Esophagus (tissue), 2 donors: Measurements from ENCODE around the gene DDX41. TPM values are rescaled to one million over a fixed set of nuclear protein-coding genes. Genes with fewer than 3 reads are reported as not detected.
A peak's percentile ranks its signal among the peaks of the same experiment; 100 is the strongest.

Source experiments
- H3K27ac ChIP-seq, 2 donors: one replicate each; pipeline ENCODE4 v1.5.1; 2013; ENCODE audit warnings: low read depth in 2 of 2, mild to moderate bottlenecking in 2 of 2, inconsistent platforms in 1 of 2, low read length in 1 of 2, moderate library complexity in 1 of 2
- H3K27me3 ChIP-seq, 2 donors: one replicate each; pipeline ENCODE4 v1.6.1; 2013; ENCODE audit warnings: low read length in 2 of 2, control low read depth in 1 of 2, mild to moderate bottlenecking in 1 of 2; ENCODE audit not compliant: insufficient read depth in 2 of 2, control insufficient read depth in 1 of 2
- H3K36me3 ChIP-seq, 2 donors: one replicate each; pipeline ENCODE4 v1.6.1; 2013; ENCODE audit warnings: low read length in 1 of 2; ENCODE audit not compliant: control insufficient read depth in 2 of 2, insufficient read depth in 2 of 2
- H3K4me1 ChIP-seq, 2 donors: one replicate each; pipeline ENCODE4 v1.6.1; 2013; ENCODE audit warnings: low read length in 1 of 2; ENCODE audit not compliant: control insufficient read depth in 2 of 2, insufficient read depth in 2 of 2
- H3K4me3 ChIP-seq, 2 donors: one replicate each; pipeline ENCODE4 v1.5.1; 2013; ENCODE audit warnings: low read length in 2 of 2, mild to moderate bottlenecking in 2 of 2, low read depth in 1 of 2, moderate library complexity in 1 of 2
- H3K9me3 ChIP-seq, 2 donors: one replicate each; pipeline ENCODE4 v1.6.1; 2013; ENCODE audit warnings: mild to moderate bottlenecking in 2 of 2, low read depth in 1 of 2, low read length in 1 of 2, moderate library complexity in 1 of 2; ENCODE audit not compliant: control insufficient read depth in 2 of 2, insufficient read depth in 1 of 2
- WGBS, 2 donors: extraction: QIAGEN DNeasy Blood & Tissue Kit; methylation state at CpG; one replicate each; pipeline ENCODE4 v1.1.7; 2013; 5-methylcytosine and 5-hydroxymethylcytosine counted together
- polyA plus RNA-seq, 2 donors: library from polyadenylated mRNA; stranded (reverse); fragments of 200-250 nt; gene quantifications; one replicate each; pipeline ENCODE4 v1.2.3, GENCODE V29; 2013
- donor health status: healthy with polysubstance abuse.
- donor health status: Bipolar disorder and iron deficiency.

The DDX41 gene
- polyA plus RNA-seq, 2 donors: 57.0 to 73.8 TPM

GRCh38 chr5:177553671-177554429, 37.1 kb upstream of the DDX41 start:
- 1% methylated on average over 36 to 72 of the region's 72 CpGs for WGBS, 2 donors
- Histone ChIP-seq H3K36me3 (peaks cover 0 to 5% of the 10 kb centered on the region in 2 donors), H3K4me1 (peaks cover 4 to 9% of the 10 kb centered on the region in 2 donors), H3K4me3 (peak overlapping the region; percentile 82 to 88), H3K27ac (peak overlapping the region; percentile 89 to 90), H3K9me3 (no peaks in the 10 kb centered on the region), H3K27me3 (no peaks in the 10 kb centered on the region)

DNA sequence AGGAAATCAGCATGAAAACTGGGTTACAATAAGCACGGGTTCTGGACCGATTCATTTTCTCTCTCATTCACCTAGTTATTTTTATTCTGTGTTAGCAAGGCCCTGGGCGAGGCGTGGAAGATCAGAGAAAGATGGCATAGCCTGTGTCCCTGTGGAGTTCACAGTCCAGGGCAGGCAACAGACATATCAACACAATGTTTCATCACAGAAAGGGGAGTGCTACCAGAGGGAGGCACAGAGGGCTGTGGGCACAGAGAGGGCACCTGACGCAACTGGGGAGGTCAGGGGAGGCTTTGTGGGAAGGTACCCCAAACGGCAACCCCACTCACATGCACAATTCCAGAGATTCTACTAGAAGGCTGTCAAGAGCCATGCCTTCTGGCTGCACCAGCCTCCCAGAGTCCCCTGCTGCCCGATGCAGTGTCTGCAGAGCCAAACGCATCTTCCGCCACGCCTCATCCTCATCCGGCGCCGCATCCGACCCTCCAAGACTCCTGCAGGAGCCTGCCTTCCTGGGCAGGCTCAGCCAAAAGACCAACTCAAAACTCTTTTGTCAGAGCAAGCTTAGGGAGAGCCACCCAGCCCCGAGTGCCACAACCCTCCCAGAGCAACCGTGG, 36.2 kb upstream of the DDX41 start:
- Histone ChIP-seq H3K27ac (peak overlapping the region; percentile 89 to 90), H3K4me1 (peaks cover 4 to 10% of the 10 kb centered on the region in 2 donors)

GRCh38 chr5:177550122-177550521, 33.4 kb upstream of the DDX41 start:
- Histone ChIP-seq H3K4me1 (peaks cover 4 to 13% of the 10 kb centered on the region in 2 donors), H3K4me3 (no peak overlapping the region), H3K27me3 (no peaks in the 10 kb centered on the region), H3K36me3 (peaks cover 0 to 5% of the 10 kb centered on the region in 2 donors), H3K9me3 (no peaks in the 10 kb centered on the region), H3K27ac (no peak overlapping the region)
- WGBS, 2 donors: 81 to 87% methylated on average over 1 of the region's 1 CpG

More for the DNA sequence above, 36.2 kb upstream of the DDX41 start:
- H3K4me3 ChIP-seq: peak overlapping the region; percentile 82 to 88
- no peaks in the 10 kb centered on the region for H3K27me3 ChIP-seq
- H3K36me3 ChIP-seq: peaks cover 0 to 5% of the 10 kb centered on the region in 2 donors
- 37 to 38% methylated on average over 16 of the region's 16 CpGs for WGBS, 2 donors
- H3K9me3 ChIP-seq: no peaks in the 10 kb centered on the region

- no peaks in the 10 kb centered on the region for H3K27me3 ChIP-seq
- 41 to 60% methylated on average over 1 of the region's 1 CpG for WGBS, 2 donors
- no peak overlapping the region for H3K27ac ChIP-seq
- no peak overlapping the region for H3K4me3 ChIP-seq
- H3K36me3 ChIP-seq: peaks cover 0 to 5% of the 10 kb centered on the region in 2 donors
- H3K4me1 ChIP-seq: peaks cover 4 to 10% of the 10 kb centered on the region in 2 donors
- no peaks in the 10 kb centered on the region for H3K9me3 ChIP-seq
Observed at GRCh38 chr5:177548495-177548894, 31.7 kb upstream of the DDX41 start.

- Histone ChIP-seq H3K36me3 (peaks cover 0 to 5% of the 10 kb centered on the region in 2 donors), H3K27me3 (no peaks in the 10 kb centered on the region), H3K4me3 (no peak overlapping the region), H3K4me1 (peaks cover 0 to 4% of the 10 kb centered on the region in 2 donors), H3K27ac (peak overlapping the region in 1 of 2 donors; percentile 44), H3K9me3 (no peaks in the 10 kb centered on the region)
- WGBS, 2 donors: 63% methylated on average over 3 of the region's 3 CpGs
Observed at GRCh38 chr5:177547736-177548135, 31.0 kb upstream of the DDX41 start.

GRCh38 chr5:177546258-177546741, 29.5 kb upstream of the DDX41 start:
- Histone ChIP-seq H3K36me3 (peaks cover 0 to 2% of the 10 kb centered on the region in 2 donors), H3K4me3 (no peak overlapping the region), H3K9me3 (no peaks in the 10 kb centered on the region), H3K4me1 (peaks cover 0 to 4% of the 10 kb centered on the region in 2 donors), H3K27me3 (no peaks in the 10 kb centered on the region), H3K27ac (peak overlapping the region; percentile 65 to 86)
- WGBS, 2 donors: 38 to 41% methylated on average over 1 of the region's 1 CpG

- Histone ChIP-seq H3K27me3 (no peaks in the 10 kb centered on the region), H3K9me3 (no peaks in the 10 kb centered on the region), H3K4me3 (no peak overlapping the region), H3K27ac (peak overlapping the region; percentile 65 to 86), H3K36me3 (peaks cover 0 to 2% of the 10 kb centered on the region in 2 donors), H3K4me1 (peaks cover 0 to 4% of the 10 kb centered on the region in 2 donors)
- WGBS, 2 donors: 42 to 63% methylated on average over 4 of the region's 4 CpGs
Observed at GRCh38 chr5:177545487-177546257, 28.9 kb upstream of the DDX41 start.

DNA sequence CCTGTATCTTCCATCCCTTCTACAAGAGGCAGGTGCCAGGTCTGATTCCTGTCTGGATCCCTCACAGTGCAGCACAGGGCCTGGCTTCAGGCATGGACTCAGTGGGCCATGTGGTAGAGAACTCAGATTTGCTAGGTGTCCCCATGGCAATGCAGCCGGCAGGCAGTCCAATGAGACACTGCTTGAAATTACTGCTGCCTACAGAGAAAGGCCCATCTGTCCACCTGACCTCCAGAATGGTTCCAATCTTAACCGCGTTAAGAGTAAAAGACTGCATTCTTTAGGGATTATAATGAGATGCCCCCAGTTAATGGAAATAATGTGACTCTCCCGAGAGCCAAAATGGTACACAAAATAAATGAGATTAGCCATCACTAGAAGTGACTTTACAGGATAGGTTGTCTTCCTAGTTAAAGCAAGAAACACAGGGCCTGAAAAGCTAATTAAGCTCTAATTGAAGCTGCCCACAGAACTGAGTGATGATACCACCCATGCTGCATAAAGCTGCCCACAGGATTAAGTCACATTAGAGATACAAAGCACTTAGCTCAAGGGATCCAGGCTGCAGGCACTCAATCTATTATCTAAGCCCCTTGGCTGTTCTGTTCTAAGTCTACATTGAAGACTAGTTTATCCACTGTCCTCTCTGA, 26.2 kb upstream of the DDX41 start:
- WGBS, 2 donors: 92 to 95% methylated on average over 4 of the region's 4 CpGs
- no peaks in the 10 kb centered on the region for H3K9me3 ChIP-seq
- peaks cover 0 to 8% of the 10 kb centered on the region in 2 donors for H3K4me1 ChIP-seq
- H3K27ac ChIP-seq: no peak overlapping the region
- H3K27me3 ChIP-seq: no peaks in the 10 kb centered on the region
- peaks cover 0 to 12% of the 10 kb centered on the region in 2 donors for H3K36me3 ChIP-seq
- no peak overlapping the region for H3K4me3 ChIP-seq

GRCh38 chr5:177540438-177540837, 23.7 kb upstream of the DDX41 start:
- Histone ChIP-seq H3K4me3 (no peak overlapping the region), H3K9me3 (no peaks in the 10 kb centered on the region), H3K27ac (peak overlapping the region; percentile 31 to 50), H3K36me3 (peaks cover 3 to 23% of the 10 kb centered on the region in 2 donors), H3K27me3 (no peaks in the 10 kb centered on the region), H3K4me1 (peaks cover 0 to 6% of the 10 kb centered on the region in 2 donors)
- WGBS, 2 donors: 49 to 57% methylated on average over 3 of the region's 3 CpGs
